GM12891 (cell line): ENCODE data around the gene ZDHHC8.

ENCODE experiments used
- DNase-seq: peaks from one replicate; pipeline ENCODE4 v3.0.0; 2011; ENCODE audit warnings: low spot score; ENCODE audit not compliant: insufficient read length
- FAIRE-seq: peaks from 2 replicates; lab custom pipeline; 2011; peaks lifted over from hg19 to GRCh38; lab: Jason Lieb, UNC
- PAX5 ChIP-seq: IDR thresholded peaks from 2 replicates; pipeline ENCODE4 v1.6.1; 2011; ENCODE audit warnings: low read length, moderate library complexity, mild to moderate bottlenecking; ENCODE audit not compliant: insufficient read depth, severe bottlenecking
- POLR2A ChIP-seq: IDR thresholded peaks from 2 replicates; pipeline ENCODE4 v1.6.1; 2011; ENCODE audit warnings: low read depth, low read length, control low read depth
- POLR2AphosphoS5 ChIP-seq: IDR thresholded peaks from 2 replicates; pipeline ENCODE4 v1.6.1; 2011; ENCODE audit warnings: low read depth, low read length, control low read depth
- POU2F2 ChIP-seq: IDR thresholded peaks from 2 replicates; pipeline ENCODE4 v1.6.1; 2011; ENCODE audit warnings: low read depth, mild to moderate bottlenecking, control low read depth, low read length, moderate library complexity
- SPI1 ChIP-seq: IDR thresholded peaks from 2 replicates; pipeline ENCODE4 v1.6.1; 2011; ENCODE audit warnings: low read depth, low read length, control low read depth
- TAF1 ChIP-seq: IDR thresholded peaks from 2 replicates; pipeline ENCODE4 v1.6.1; 2011; ENCODE audit warnings: low read depth, low read length, control low read depth

Gene ZDHHC8

DNA sequence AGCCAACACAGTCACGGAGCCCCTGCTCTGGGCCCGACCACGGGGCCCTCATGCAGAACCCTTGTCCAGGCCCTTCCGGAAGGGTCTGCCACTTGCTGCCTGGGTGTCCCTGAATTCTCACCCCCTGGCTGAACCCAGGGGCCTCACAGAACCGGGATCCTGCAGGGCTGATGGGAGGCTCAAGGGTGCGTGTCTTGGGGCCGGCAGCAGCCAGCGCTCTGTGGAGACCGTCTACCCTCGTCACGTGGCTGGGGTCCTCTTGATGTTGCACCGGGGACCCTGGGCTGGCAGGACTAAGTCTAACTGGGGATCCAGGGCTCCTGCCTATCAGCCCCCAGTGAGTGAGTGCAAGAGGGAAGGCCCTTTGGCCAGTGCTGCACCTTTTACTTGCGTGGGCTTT lies 38.6 kb downstream of the ZDHHC8 start:
- TF ChIP-seq POLR2AphosphoS5 (no peak), PAX5 (no peak), POU2F2 (no peak), SPI1 (no peak), TAF1 (no peak), POLR2A (no peak)
- FAIRE-seq: no peak

DNA sequence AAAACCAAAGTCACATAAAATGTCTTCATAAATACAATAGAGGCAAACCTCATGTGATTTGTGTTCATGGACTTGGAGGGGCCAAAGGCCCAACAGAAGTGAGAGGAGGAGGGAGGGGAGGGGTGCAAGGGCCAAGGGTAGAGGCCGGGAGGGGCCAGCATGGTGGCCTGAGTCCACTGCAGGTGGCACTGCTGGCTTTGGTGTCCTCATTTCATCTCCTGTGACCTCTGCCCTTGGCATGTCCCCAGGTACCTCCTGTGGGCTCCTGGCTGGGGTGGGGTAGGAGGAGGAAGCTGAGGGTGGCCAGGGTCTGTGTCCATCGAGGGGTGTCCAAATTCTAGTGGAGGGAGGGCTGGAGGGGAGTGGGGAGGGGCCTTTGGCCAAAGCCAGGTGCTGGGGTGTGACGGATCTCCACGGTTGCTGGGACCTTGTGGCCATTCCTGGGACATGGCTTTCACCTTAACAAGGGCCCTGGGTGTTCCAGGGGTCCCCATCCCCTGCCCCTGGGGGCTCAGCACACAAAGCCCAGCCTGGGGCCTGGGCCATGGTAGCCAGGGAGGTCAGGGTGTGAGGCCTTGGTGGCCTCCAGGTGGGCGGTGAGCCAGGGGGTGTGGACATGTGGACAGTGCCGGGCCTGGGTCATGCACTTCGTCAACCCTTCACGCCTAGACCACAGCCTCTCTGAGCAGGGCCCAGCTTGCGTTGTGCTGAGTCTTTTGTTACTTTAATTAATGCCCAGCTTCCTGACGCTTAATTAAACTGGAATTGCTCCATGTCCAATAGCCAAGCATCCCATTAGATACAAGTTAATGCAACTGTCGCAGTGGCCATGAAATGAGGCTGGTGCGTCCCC lies 39.9 kb downstream of the ZDHHC8 start:
- FAIRE-seq: no peak
- no peak for DNase-seq
- TF ChIP-seq TAF1 (no peak), POU2F2 (no peak), POLR2A (no peak), PAX5 (no peak), SPI1 (no peak), POLR2AphosphoS5 (no peak)

More for the DNA sequence above, 38.6 kb downstream of the ZDHHC8 start:
- no peak for DNase-seq

DNA sequence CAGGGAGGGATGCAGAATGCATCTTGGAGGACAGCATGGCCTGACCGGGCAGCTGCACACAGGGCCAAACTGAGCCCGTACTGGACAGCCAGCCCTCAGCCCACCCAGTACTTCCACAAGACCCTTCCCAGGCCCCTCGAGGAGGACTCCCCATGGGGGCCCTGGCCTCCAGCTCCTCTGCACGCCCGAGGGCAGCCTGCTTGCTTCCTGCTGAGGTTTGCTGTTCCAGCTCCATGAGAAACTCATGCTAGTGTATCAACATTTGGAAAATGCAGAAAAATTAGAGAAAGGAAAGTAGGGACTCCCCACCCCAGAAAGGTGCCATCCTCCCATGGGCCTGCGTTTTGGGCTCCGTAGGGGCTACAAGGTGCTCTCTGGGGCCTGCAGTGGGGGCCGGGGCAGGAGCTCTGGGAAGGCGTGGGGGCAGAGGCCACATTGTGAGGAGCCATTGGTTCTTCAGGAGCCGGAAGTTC lies 40.6 kb downstream of the ZDHHC8 start:
- TF ChIP-seq POLR2AphosphoS5 (no peak), TAF1 (no peak), POU2F2 (no peak), PAX5 (no peak), POLR2A (no peak)
- DNase-seq (no peak), FAIRE-seq (no peak)

DNA sequence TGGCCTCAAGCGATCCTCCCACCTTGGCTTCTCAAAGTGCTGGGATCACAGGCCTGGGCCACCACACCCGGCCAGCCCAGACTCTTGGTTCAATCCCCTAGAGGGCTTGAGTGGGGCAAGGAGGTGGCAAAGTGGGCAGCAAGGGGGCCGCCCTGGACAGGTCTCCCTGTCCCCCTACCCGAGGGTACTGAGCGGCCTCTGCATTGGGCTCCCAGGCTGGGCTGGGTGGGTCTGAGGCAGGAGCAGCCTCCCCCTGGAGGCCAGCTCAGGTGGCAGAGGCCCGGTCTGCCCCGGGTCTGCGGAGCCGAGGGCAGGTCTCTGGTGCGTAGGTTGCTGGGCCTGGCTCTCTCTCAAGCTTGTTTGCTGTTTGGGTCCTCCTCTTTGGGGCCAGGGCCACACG lies 41.6 kb downstream of the ZDHHC8 start:
- TF ChIP-seq PAX5: no peak
- TF ChIP-seq POLR2AphosphoS5: no peak
- TF ChIP-seq TAF1: no peak
- TF ChIP-seq POLR2A: no peak
- TF ChIP-seq POU2F2: no peak
- TF ChIP-seq SPI1: no peak
- DNase-seq: no peak
- FAIRE-seq: no peak

DNA sequence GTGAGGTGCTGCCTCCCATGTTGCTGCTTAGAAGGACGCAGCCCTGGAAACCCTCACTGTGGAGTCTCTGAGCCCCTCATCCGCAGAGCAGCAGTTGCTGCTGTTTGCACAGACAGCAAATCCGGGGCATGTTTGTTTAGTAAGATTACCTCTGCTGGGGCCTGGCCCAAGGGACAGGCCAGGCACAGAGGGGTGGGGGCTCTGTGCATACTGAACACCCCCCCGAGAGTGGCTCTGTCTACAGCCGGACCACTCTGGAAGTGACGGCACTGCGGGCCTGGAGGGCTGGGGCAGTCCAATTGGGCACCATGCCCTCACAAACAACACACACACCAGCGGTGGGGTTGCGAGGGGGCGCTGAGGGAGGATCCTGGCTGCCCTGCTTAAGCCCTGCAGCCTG lies 42.2 kb downstream of the ZDHHC8 start:
- DNase-seq: no peak

DNA sequence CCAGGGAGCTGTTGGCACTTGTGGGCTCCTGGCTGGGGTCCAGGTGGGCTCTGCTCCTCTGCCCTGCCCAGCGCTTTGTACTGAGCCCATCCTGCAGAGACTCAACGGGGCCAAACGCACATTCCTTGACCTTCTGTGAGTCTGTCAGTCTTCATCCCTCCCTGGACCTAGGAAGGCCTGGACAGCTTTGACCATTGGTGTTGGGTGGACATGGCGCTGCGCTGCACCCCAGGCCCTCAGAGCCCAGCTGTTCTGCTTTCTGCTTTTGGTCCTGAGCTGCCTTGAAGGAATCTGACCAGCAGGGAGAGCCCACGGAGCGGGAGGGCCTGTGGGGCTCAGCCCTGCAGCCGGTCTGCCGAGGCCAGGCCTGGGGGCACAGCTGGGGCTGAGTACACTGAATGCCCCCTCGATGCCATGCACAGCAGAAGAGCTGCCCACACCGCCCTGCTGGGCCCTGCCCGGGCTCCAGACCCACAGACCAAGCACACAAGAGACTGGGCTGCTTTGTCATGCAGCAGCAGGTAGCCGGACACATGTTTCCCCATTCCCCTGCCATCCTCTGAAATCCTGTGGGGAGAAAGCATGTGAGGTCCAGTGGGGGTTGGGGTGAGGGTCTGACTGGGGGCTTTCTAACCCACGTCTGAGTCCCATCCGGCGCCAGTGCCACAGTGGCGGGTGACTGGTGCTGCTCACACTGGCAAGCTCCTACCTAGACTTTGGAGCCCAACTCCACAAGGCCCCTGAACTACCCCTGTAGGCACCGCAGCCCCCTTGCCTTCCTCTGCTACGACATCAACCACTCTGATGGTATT lies 43.4 kb downstream of the ZDHHC8 start:
- no peak for DNase-seq
- no peak for TF ChIP-seq POLR2AphosphoS5
- no peak for TF ChIP-seq SPI1
- no peak for TF ChIP-seq POLR2A
- no peak for TF ChIP-seq POU2F2
- no peak for TF ChIP-seq TAF1
- no peak for TF ChIP-seq PAX5
- FAIRE-seq: no peak

More for the DNA sequence above, 42.2 kb downstream of the ZDHHC8 start:
- no peak for TF ChIP-seq TAF1
- TF ChIP-seq SPI1: no peak
- TF ChIP-seq POLR2AphosphoS5: no peak
- no peak for TF ChIP-seq PAX5
- no peak for TF ChIP-seq POU2F2
- no peak for TF ChIP-seq POLR2A
- FAIRE-seq: no peak

DNA sequence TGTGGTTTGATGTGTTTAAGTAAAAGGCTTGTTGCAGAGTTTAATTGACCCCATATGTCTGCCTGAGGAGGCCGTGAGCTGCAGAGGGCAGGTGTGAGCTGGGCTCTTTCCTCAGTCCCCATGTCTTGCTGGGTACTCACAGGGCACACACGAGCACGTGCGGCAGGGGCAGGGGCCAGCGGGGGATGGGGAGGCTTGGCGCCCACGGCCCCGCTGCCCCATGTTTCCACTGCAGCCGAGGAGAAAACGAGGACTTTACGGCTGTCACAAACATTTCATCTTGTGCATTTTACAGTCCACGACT lies 43.9 kb downstream of the ZDHHC8 start:
- no peak for DNase-seq

DNA sequence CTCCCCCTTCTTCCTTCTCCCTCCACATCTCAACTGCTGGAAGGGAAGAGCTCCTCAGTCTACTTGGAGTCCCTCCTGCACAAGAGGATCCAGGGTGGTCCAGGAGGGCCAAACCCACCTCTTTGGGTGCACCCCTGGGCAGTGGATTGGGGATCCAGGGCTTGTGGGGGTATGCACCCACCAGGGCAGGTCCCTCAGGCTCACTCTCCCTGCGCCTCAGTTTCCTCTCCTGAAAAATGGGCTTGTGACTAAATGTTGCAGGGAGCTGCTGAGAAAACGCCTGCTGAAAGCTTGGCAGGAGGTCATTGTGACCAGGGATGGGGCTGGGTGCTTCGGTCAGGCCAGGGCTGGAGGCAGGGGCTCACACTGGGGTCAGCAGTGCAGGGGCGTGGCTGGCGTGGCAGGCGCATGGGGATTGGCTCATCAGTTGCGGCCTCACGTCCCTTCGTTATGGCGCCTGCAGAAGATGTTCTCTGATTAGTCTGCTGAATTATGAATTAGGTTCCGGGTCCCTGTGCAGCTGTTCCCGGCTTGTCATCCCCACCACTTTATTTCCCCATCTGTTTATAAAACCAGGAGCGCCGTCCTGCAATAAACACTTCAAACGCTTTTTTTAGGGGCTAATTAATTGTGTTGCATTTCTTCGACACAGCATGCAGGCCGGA lies 44.9 kb downstream of the ZDHHC8 start:
- TF ChIP-seq TAF1: no peak
- TF ChIP-seq POU2F2: no peak
- TF ChIP-seq SPI1: no peak
- TF ChIP-seq POLR2AphosphoS5: no peak
- no peak for TF ChIP-seq POLR2A
- TF ChIP-seq PAX5: no peak
- no peak for DNase-seq
- FAIRE-seq: no peak

More for the DNA sequence above, 43.9 kb downstream of the ZDHHC8 start:
- FAIRE-seq: no peak
- TF ChIP-seq POLR2A (no peak), POLR2AphosphoS5 (no peak), TAF1 (no peak), SPI1 (no peak), PAX5 (no peak), POU2F2 (no peak)
